Left lung (tissue), 10 donors: ENCODE data around the gene HIVEP3. TPM values are rescaled to one million over a fixed set of nuclear protein-coding genes. Genes with fewer than 3 reads are reported as not detected.

Experiments
- ATAC-seq: fragments of 200-7000 bp; cut with Tn5 transposase; one replicate; pipeline ENCODE4 v1.9.1; 2020; ENCODE audit warnings: moderate library complexity
- DNase-seq, 4 donors: peaks; one replicate each; pipeline ENCODE4 v3.0.0-alpha.2; 2013 to 2020
- H3K27ac ChIP-seq, 2 donors: fragments of 200-600 bp; sonication (generic) in 1 of 2; one replicate each; pipeline versions ENCODE4 v1.5.0 to v1.8.0; 2020 to 2021
- H3K27me3 ChIP-seq, 2 donors: fragments of 200-600 bp; sonication (generic) in 1 of 2; one replicate each; pipeline versions ENCODE4 v1.5.0 to v1.8.0; 2020 to 2021
- H3K36me3 ChIP-seq, 2 donors: fragments of 200-600 bp; sonication (generic) in 1 of 2; one replicate each; pipeline versions ENCODE4 v1.5.0 to v1.8.0; 2020 to 2021
- H3K4me1 ChIP-seq, 2 donors: fragments of 200-600 bp; one replicate each; pipeline ENCODE4 v1.8.0; 2021
- H3K4me3 ChIP-seq, 2 donors: fragments of 200-600 bp; sonication (generic) in 1 of 2; one replicate each; pipeline versions ENCODE4 v1.5.0 to v1.8.0; 2020 to 2021; ENCODE audit warnings: mild to moderate bottlenecking in 1 of 2
- H3K9me3 ChIP-seq, 2 donors: fragments of 200-600 bp; sonication (generic) in 1 of 2; one replicate each; pipeline versions ENCODE4 v1.5.0 to v1.8.0; 2020 to 2021
- CTCF ChIP-seq, 2 donors: fragments of 200-600 bp; sonication (generic) in 1 of 2; IDR thresholded peaks; one replicate each; pipeline versions ENCODE4 v1.5.0 to v1.8.0; 2021; ENCODE audit warnings: antibody characterized with exemption in 2 of 2
- intact Hi-C, 2 donors: fragments of 100-400 bp; cut with DNase I; formaldehyde crosslinking; loops; one replicate each; pipeline versions ENCODE4 v1.11.2 to v1.14.2; 2022
- polyA plus RNA-seq, 6 donors: library from polyadenylated mRNA; unstranded; fragments of 120-200 nt; gene quantifications; one replicate each; pipeline ENCODE4 v1.2.1, GENCODE V29; 2013; ENCODE audit not compliant: insufficient read length in 6 of 6
- total RNA-seq, 2 donors: library from RNA; stranded (reverse); fragmentation: NEBNext Ultra II Directional; extraction: Animal tissue kit (Norgen Biotek cat#: 25700); gene quantifications; one replicate each; pipeline ENCODE4 v1.2.1, GENCODE V29; 2021
- donor health status: DM: no; HTN: yes; CAD: no.
- donor health status: DM: no; HTN: no; CAD: no.

HIVEP3 gene
- total and polyA plus RNA-seq, 8 donors = 6.0 to 15.6 (median 7.4) TPM

- DNase-seq (peak in 1 of 4 donors; percentile 67), ATAC-seq (peak; percentile 14)
- H3K4me1 ChIP-seq = peaks cover 19 to 25% of the 10 kb centered on the region in 2 donors
- no peaks in the 10 kb centered on the region for H3K9me3 ChIP-seq
- no peak for TF ChIP-seq CTCF (IDR thresholded peaks at IDR 0.05)
- no peak overlapping the region for H3K27ac ChIP-seq
- H3K4me3 ChIP-seq = no peak overlapping the region
- intact Hi-C loops = no loop called here
- peaks cover 0 to 35% of the 10 kb centered on the region in 2 donors for H3K36me3 ChIP-seq
- no peaks in the 10 kb centered on the region for H3K27me3 ChIP-seq
Measured at GRCh38 chr1:41514381-41514780, 404.3 kb downstream of the HIVEP3 start.

- intact Hi-C loops = no loop called here
- Histone ChIP-seq H3K27me3 (no peaks in the 10 kb centered on the region), H3K9me3 (no peaks in the 10 kb centered on the region), H3K27ac (no peak overlapping the region), H3K4me1 (peaks cover 19 to 25% of the 10 kb centered on the region in 2 donors), H3K4me3 (no peak overlapping the region), H3K36me3 (peaks cover 0 to 35% of the 10 kb centered on the region in 2 donors)
- DNase-seq (peak in 2 of 4 donors; percentile 44 to 77), ATAC-seq (no peak)
- peak in 1 of 2 donors; percentile 35 for TF ChIP-seq CTCF (IDR thresholded peaks at IDR 0.05)
Measured at GRCh38 chr1:41513383-41513735, 405.4 kb downstream of the HIVEP3 start.

- no peak for TF ChIP-seq CTCF (IDR thresholded peaks at IDR 0.05)
- Histone ChIP-seq H3K4me1 (peaks cover 19 to 25% of the 10 kb centered on the region in 2 donors), H3K36me3 (peaks cover 0 to 35% of the 10 kb centered on the region in 2 donors), H3K27ac (no peak overlapping the region), H3K27me3 (no peaks in the 10 kb centered on the region), H3K4me3 (no peak overlapping the region), H3K9me3 (no peaks in the 10 kb centered on the region)
- no peak for ATAC-seq
- intact Hi-C loops = no loop called here
- DNase-seq = peak in 1 of 4 donors; percentile 72
Measured at GRCh38 chr1:41512701-41513382, 405.9 kb downstream of the HIVEP3 start.

- no peak for ATAC-seq
- DNase-seq = no peak
- TF ChIP-seq CTCF (IDR thresholded peaks at IDR 0.05) = no peak
- Histone ChIP-seq H3K4me1 (peaks cover 13 to 17% of the 10 kb centered on the region in 2 donors), H3K9me3 (no peaks in the 10 kb centered on the region), H3K27ac (no peak overlapping the region), H3K4me3 (no peak overlapping the region), H3K27me3 (no peaks in the 10 kb centered on the region), H3K36me3 (peaks cover 0 to 35% of the 10 kb centered on the region in 2 donors)
- intact Hi-C loops = no loop called here
Measured at GRCh38 chr1:41511239-41511540, 407.5 kb downstream of the HIVEP3 start.

- no peak for TF ChIP-seq CTCF (IDR thresholded peaks at IDR 0.05)
- H3K4me1 ChIP-seq = peaks cover 10 to 12% of the 10 kb centered on the region in 2 donors
- intact Hi-C loops = no loop called here
- peaks cover 0 to 35% of the 10 kb centered on the region in 2 donors for H3K36me3 ChIP-seq
- H3K27me3 ChIP-seq = no peaks in the 10 kb centered on the region
- no peak overlapping the region for H3K27ac ChIP-seq
- H3K4me3 ChIP-seq = no peak overlapping the region
- ATAC-seq (no peak), DNase-seq (peak in 1 of 4 donors; percentile 80)
- no peaks in the 10 kb centered on the region for H3K9me3 ChIP-seq
Measured at GRCh38 chr1:41510531-41511238, 408.0 kb downstream of the HIVEP3 start.
